Small intestine (tissue), 7 donors: ENCODE data around the gene ZNF362. TPM values are rescaled to one million over a fixed set of nuclear protein-coding genes. Genes with fewer than 3 reads are reported as not detected.

Experiments
- DNase-seq, 2 donors: peaks; one replicate each; pipeline versions ENCODE4 v3.0.0 to v3.0.0-alpha.2; 2013
- FAIRE-seq: peaks from 2 replicates; lab custom pipeline; 2012; peaks lifted over from hg19 to GRCh38; lab: Jason Lieb, UNC
- H3K27ac ChIP-seq, 3 donors: one replicate each; pipeline ENCODE4 v1.5.1; 2013; ENCODE audit warnings: low read length in 2 of 3, mild to moderate bottlenecking in 2 of 3, control low read depth in 1 of 3, inconsistent platforms in 1 of 3, low read depth in 1 of 3, moderate library complexity in 1 of 3
- H3K27me3 ChIP-seq, 3 donors: one replicate each; pipeline ENCODE4 v1.6.1; 2013; ENCODE audit warnings: low read length in 3 of 3, inconsistent platforms in 1 of 3; ENCODE audit not compliant: control insufficient read depth in 3 of 3, insufficient read depth in 3 of 3
- H3K36me3 ChIP-seq, 3 donors: one replicate each; pipeline ENCODE4 v1.6.1; 2013; ENCODE audit warnings: low read length in 3 of 3, inconsistent platforms in 1 of 3, low read depth in 1 of 3, mild to moderate bottlenecking in 1 of 3, moderate library complexity in 1 of 3; ENCODE audit not compliant: control insufficient read depth in 3 of 3, insufficient read depth in 2 of 3
- H3K4me1 ChIP-seq, 3 donors: one replicate each; pipeline ENCODE4 v1.6.1; 2013; ENCODE audit warnings: low read length in 2 of 3, inconsistent platforms in 1 of 3, low read depth in 1 of 3, mild to moderate bottlenecking in 1 of 3, moderate library complexity in 1 of 3; ENCODE audit not compliant: control insufficient read depth in 3 of 3, insufficient read depth in 2 of 3
- H3K4me3 ChIP-seq, 3 donors: one replicate each; pipeline ENCODE4 v1.5.1; 2013; ENCODE audit warnings: low read length in 3 of 3, control low read depth in 1 of 3, inconsistent platforms in 1 of 3, low read depth in 1 of 3, mild to moderate bottlenecking in 1 of 3, moderate library complexity in 1 of 3
- H3K9me3 ChIP-seq, 2 donors: one replicate each; pipeline ENCODE4 v1.6.1; 2013; ENCODE audit warnings: low read depth in 1 of 2, low read length in 1 of 2; ENCODE audit not compliant: control insufficient read depth in 2 of 2, insufficient read depth in 1 of 2
- WGBS, 3 donors: extraction: QIAGEN DNeasy Blood & Tissue Kit; methylation state at CpG; one replicate each; pipeline ENCODE4 v1.1.7; 2013; 5-methylcytosine and 5-hydroxymethylcytosine counted together
- polyA plus RNA-seq, 4 donors: library from polyadenylated mRNA; stranded (reverse) in 3 of 4; unstranded in 1 of 4; fragments of 200-250 nt in 3 of 4; fragments of 120-200 nt in 1 of 4; gene quantifications; one replicate each; pipeline versions ENCODE4 v1.2.1 to v1.2.3, GENCODE V29; 2013
- donor health status: healthy with polysubstance abuse.
- donor health status: control.
- donor health status: control.
- donor health status: Bipolar disorder and iron deficiency.
- donor health status: healthy.

The ZNF362 gene
- polyA plus RNA-seq, 4 donors = 3.1 to 27.1 (median 8.1) TPM

DNA sequence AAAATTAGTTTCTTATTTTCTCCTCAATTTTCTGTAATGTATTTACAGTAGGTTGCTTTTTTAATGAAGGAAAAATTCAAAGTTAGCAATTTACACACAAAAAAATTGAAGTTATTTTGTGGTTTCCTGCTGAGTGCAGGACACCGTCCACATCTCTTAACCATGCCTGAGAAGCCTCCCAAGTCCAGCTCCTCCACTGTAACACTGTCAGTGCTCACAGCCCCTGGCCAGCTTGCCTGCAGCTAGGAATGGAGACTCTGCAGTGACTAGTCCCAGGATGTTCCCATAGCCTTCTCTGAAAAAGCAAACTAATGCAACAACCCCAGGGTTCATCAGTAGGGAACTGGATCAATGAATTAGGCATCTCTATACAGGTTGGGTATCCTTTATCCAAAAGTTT is 61.1 kb downstream of the ZNF362 start:
- H3K27ac ChIP-seq = no peak overlapping the region
- H3K27me3 ChIP-seq = no peaks in the 10 kb centered on the region
- DNase-seq = no peak
- 41 to 81% (median 55%) methylated on average over 1 of the region's 1 CpG for WGBS, 3 donors
- H3K4me1 ChIP-seq = no peaks in the 10 kb centered on the region
- H3K9me3 ChIP-seq = no peaks in the 10 kb centered on the region
- no peak for FAIRE-seq
- H3K36me3 ChIP-seq = peaks cover 0 to 3% (median 0%) of the 10 kb centered on the region in 3 donors
- H3K4me3 ChIP-seq = no peak overlapping the region

DNA sequence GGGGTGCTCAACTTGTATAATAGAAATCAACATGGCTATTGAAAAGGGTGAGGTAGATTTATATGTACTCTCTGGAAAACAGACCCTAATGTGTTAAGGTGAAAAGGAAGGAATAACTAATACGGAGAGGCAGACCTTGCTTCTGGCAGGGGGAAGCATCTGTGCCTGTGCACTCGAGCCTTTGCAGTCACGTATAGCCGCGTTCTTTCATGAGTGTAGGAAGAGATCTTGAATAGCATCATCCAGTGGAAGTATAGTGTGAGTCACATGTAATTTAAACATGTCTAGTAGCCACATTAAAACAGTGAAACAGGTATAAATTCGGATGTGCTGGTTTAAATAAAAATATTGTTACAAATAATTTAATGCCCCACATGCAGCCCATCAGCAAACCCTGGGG is 61.7 kb downstream of the ZNF362 start:
- FAIRE-seq (no peak), DNase-seq (no peak)
- H3K4me1 ChIP-seq = no peaks in the 10 kb centered on the region
- H3K27me3 ChIP-seq = no peaks in the 10 kb centered on the region
- no peak overlapping the region for H3K4me3 ChIP-seq
- H3K27ac ChIP-seq = no peak overlapping the region
- H3K9me3 ChIP-seq = no peaks in the 10 kb centered on the region
- 59 to 86% (median 78%) methylated on average over 6 of the region's 6 CpGs for WGBS, 3 donors
- H3K36me3 ChIP-seq = peaks cover 0 to 8% (median 0%) of the 10 kb centered on the region in 3 donors

DNA sequence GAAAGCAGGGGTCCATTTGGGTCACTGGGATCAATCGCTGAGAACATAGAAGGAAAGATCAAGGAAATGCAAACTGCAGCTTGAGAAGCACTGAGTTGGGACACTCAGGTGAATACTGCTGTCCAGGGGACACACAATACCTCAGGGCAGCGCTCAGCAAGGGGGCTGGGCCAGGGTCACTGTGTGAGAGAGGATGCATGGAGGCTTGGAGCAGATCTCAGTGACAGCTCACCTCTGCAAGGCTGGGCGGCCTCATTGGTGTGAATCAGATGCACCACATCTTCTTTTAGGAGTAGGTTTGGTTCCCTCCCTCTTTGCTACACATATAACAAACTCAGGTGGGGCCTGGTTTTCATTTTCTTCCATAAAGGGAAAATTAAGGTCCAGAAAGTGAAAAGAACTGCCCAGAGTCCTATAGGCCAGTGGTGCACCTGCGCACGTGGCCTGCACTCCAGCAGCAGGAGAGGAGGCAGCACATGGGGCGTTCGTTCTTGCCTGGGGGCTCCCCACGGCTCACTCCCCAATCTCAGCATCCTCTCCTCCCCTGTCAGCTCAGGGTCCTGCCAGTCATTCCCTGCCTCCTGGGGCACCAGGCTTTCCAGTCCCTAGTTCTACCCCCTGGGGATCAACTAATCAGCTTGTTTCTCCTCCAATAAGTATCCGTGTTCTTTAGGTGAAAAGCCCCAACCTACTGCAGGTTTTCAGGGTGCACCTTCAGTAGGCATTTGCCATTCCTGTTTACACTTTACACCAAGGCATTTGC is 63.1 kb downstream of the ZNF362 start:
- FAIRE-seq (no peak), DNase-seq (no peak)
- no peak overlapping the region for H3K27ac ChIP-seq
- peaks cover 2 to 23% (median 5%) of the 10 kb centered on the region in 3 donors for H3K36me3 ChIP-seq
- H3K9me3 ChIP-seq = no peaks in the 10 kb centered on the region
- no peaks in the 10 kb centered on the region for H3K27me3 ChIP-seq
- no peak overlapping the region for H3K4me3 ChIP-seq
- WGBS, 3 donors = 86 to 91% (median 88%) methylated on average over 7 to 9 of the region's 9 CpGs
- no peaks in the 10 kb centered on the region for H3K4me1 ChIP-seq

DNA sequence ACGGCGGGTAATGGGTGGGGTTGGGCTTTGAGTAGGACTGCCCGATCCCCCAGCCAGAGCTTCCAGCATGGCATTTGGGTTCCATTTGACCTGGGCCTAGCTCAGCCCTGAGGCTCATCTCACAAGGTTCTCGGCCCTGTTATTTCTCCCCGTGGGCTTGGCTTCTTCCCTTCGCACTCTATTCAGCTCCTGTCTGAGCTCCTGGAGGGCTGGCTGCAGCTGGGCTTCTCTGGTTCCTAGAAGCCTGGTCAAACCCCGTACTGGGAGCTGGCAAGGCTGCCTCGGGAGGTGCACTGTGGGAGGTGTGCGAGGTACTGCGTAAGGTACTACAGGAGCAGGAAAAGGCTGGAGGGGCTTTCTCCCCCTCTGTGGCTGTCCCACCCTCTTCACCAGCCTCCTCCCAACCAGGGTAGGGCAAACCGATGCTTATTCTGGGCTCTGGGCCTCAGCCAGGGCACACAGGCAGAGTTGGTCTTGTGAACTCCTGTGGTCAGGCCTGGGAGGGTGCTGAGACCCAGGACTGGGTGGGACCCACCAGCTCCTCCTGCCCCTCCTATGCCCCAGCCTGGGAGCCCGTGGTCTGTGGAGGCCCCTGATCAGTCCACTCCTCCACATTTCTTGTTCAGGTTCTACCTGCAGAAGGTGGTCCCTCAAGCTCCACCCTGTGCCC is 63.8 kb downstream of the ZNF362 start:
- peaks cover 6 to 30% (median 10%) of the 10 kb centered on the region in 3 donors for H3K36me3 ChIP-seq
- no peaks in the 10 kb centered on the region for H3K9me3 ChIP-seq
- 74 to 78% (median 76%) methylated on average over 11 to 12 of the region's 12 CpGs for WGBS, 3 donors
- DNase-seq = no peak
- no peak overlapping the region for H3K27ac ChIP-seq
- no peak for FAIRE-seq
- H3K4me3 ChIP-seq = no peak overlapping the region
- no peaks in the 10 kb centered on the region for H3K4me1 ChIP-seq
- no peaks in the 10 kb centered on the region for H3K27me3 ChIP-seq

DNA sequence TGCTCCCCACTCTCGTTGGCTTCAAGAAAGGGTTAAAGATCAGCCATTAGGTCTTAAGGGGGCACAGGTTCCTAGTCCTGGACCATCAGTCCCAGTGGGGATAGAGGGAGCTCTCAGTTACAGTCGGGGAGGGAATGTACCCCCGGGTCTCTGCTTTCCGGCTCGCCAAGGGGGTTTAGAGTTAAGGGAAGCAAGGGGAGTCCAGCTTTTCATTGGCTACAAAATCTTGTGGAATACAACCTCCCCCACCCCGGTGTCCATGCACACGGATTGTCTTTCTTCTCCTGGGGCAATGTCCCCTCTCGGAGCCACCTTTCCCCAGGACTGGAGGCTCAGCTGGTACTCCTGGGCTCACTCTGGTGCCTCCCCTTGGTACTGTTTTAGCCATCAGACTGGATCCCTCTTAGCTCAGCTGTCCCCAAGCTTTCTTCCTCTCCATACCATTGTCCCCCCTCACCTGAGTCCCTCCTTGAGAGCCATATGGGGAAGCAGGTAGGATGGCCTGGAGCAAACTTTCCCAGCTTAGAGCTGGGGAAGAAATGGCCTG is 64.4 kb downstream of the ZNF362 start, which contains the start of gene A3GALT2:
Gene A3GALT2, minus strand, starts transcription at position 480 of the 547 bp plus-strand sequence. Its CDS starts 0 bp downstream, at position 480.
- DNase-seq (no peak), FAIRE-seq (no peak)
- peaks cover 8 to 36% (median 16%) of the 10 kb centered on the region in 3 donors for H3K36me3 ChIP-seq
- WGBS, 3 donors = 65 to 70% (median 67%) methylated on average over 8 of the region's 8 CpGs
- no peaks in the 10 kb centered on the region for H3K9me3 ChIP-seq
- no peak within 1 kb of the TSS for H3K27ac ChIP-seq
- H3K4me1 ChIP-seq = no peaks in the 10 kb centered on the region
- no peaks in the 10 kb centered on the region for H3K27me3 ChIP-seq
- H3K4me3 ChIP-seq = no peak within 1 kb of the TSS

DNA sequence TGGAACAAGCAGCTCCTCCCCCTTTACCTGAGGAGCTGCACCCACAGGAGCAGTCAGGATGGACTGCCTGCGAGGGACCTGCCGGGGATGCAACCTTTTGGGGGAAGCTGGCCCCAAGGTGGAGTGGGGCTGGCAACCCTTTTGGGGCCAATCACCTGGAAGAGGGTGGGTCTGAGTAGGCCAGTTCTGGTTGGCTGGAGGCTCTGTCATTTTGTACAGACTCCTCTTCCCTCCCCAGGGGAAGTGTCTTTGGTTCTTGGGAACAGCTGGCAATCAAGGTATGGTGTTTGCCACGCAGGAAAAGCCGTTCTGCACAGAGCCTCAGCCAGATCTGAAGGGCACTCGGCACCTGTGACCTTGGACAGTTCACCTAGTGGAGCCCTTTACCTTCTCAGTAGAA is 64.9 kb downstream of the ZNF362 start:
- no peak for FAIRE-seq

DNA sequence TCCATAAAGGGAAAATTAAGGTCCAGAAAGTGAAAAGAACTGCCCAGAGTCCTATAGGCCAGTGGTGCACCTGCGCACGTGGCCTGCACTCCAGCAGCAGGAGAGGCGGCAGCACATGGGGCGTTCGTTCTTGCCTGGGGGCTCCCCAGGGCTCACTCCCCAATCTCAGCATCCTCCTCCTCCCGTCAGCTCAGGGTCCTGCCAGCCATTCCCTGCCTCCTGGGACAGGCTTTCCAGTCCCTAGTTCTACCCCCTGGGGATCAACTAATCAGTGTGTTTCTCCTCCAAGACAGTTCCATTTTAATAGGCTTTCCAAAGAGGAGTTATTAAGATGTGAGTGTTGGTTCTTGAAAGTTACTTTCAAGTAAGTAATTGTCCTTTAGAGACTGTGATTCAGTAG is 65.8 kb downstream of the ZNF362 start:
- no peaks in the 10 kb centered on the region for H3K27me3 ChIP-seq
- FAIRE-seq = no peak
- H3K27ac ChIP-seq = no peak overlapping the region
- H3K4me3 ChIP-seq = no peak overlapping the region
- WGBS, 3 donors = 88 to 94% (median 88%) methylated on average over 6 of the region's 6 CpGs
- no peak for DNase-seq
- no peaks in the 10 kb centered on the region for H3K9me3 ChIP-seq
- peaks cover 15 to 47% (median 22%) of the 10 kb centered on the region in 3 donors for H3K36me3 ChIP-seq
- H3K4me1 ChIP-seq = no peaks in the 10 kb centered on the region

More for the DNA sequence above, 64.9 kb downstream of the ZNF362 start:
- Histone ChIP-seq H3K9me3 (no peaks in the 10 kb centered on the region), H3K36me3 (peaks cover 8 to 38% (median 20%) of the 10 kb centered on the region in 3 donors), H3K4me3 (no peak overlapping the region), H3K27ac (no peak overlapping the region), H3K4me1 (no peaks in the 10 kb centered on the region), H3K27me3 (no peaks in the 10 kb centered on the region)
- 44 to 79% (median 77%) methylated on average over 5 of the region's 5 CpGs for WGBS, 3 donors
- no peak for DNase-seq

DNA sequence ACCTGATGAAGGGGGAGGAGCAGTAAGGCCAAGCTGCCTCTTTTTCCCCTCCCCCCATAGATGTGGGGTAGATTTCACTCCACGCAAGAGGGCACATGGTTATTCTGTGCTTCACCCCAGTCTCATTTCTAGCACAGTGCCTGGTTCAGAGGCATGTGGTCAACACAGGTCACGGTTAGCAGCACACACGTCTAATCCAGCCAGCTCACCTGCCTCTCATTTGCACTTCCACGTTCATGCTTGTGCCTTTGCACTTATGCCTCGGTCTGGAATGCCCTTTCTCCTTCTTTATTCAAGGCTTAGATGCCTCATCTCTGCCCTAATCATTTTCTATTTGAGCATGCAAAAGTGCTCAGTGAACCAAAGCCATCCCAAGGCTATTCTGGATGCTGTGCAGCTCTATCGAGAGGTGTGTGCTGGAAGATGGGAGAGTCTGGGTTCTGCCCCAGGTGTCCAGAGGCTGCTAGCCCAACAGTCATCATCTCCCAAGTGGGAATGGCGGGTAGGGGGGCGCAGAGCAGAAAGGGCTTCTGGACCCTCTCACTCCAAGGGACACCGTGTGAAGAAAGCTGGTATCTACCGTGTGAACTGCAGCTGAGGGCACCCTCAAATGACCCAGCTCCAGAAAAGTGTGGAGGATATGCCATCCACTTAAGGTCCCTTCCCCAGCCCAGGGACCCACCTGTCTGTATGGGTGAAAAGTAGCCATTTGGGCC is 66.7 kb downstream of the ZNF362 start:
- H3K36me3 ChIP-seq = peaks cover 20 to 56% (median 25%) of the 10 kb centered on the region in 3 donors
- H3K9me3 ChIP-seq = no peaks in the 10 kb centered on the region
- H3K4me1 ChIP-seq = no peaks in the 10 kb centered on the region
- H3K27ac ChIP-seq = no peak overlapping the region
- WGBS, 3 donors = 81 to 88% (median 86%) methylated on average over 10 of the region's 10 CpGs
- no peaks in the 10 kb centered on the region for H3K27me3 ChIP-seq
- H3K4me3 ChIP-seq = no peak overlapping the region
- DNase-seq (no peak), FAIRE-seq (no peak)
